Activated CD4-positive, alpha-beta T cell treated with anti-CD3 and anti-CD28 coated beads for 1 hour (primary cell): ENCODE data around the gene GAD1.

ENCODE experiments used
- DNase-seq: peaks from one replicate; pipeline ENCODE4 v3.0.0-alpha.2; 2020

The GAD1 gene

GRCh38 chr2:170897108-170897507 is 80.4 kb downstream of the GAD1 start:
- no peak for DNase-seq

GRCh38 chr2:170905864-170906263 is 89.2 kb downstream of the GAD1 start:
- DNase-seq = no peak
